ENCODE results near the gene FANCE. TPM values are rescaled to one million over a fixed set of nuclear protein-coding genes. Genes with fewer than 3 reads are reported as not detected.

Gene FANCE
- polyA plus RNA-seq, 1 experiment: 11.7 TPM

- ChIA-PET CTCF (interaction anchor here (0.6 kb wide), 1 partner anchor 9 kb away, joined by 3 read pairs; no protein-coding TSS in a partner anchor), POLR2A (no interaction called here)
- no peak for DNase-seq (ENCODE audit: low read depth)
- no peak for TF ChIP-seq CTCF (IDR thresholded peaks at IDR 0.05; ENCODE audit: insufficient read depth, low read depth, low read length)
- peaks cover 31% of the 10 kb centered on the region for H3K27me3 ChIP-seq (ENCODE audit: control insufficient read depth, insufficient read depth, low read length)
- H3K4me3 ChIP-seq (ENCODE audit: low read depth, low read length): no peak overlapping the region
- H3K36me3 ChIP-seq (ENCODE audit: control insufficient read depth, insufficient read depth, low read length): no peaks in the 10 kb centered on the region
Observed at GRCh38 chr6:35507221-35507620, 55.1 kb downstream of the FANCE start.

- no peak for TF ChIP-seq CTCF (IDR thresholded peaks at IDR 0.05; ENCODE audit: insufficient read depth, low read depth, low read length)
- no peak overlapping the region for H3K4me3 ChIP-seq (ENCODE audit: low read depth, low read length)
- H3K36me3 ChIP-seq (ENCODE audit: control insufficient read depth, insufficient read depth, low read length): no peaks in the 10 kb centered on the region
- ChIA-PET CTCF (interaction anchor here (0.7 kb wide), 1 partner anchor 15 kb away, joined by 3 read pairs; no protein-coding TSS in a partner anchor), POLR2A (no interaction called here)
- DNase-seq (ENCODE audit: low read depth): no peak
- H3K27me3 ChIP-seq (ENCODE audit: control insufficient read depth, insufficient read depth, low read length): peaks cover 31% of the 10 kb centered on the region
Observed at GRCh38 chr6:35508027-35508426, 55.9 kb downstream of the FANCE start.

GRCh38 chr6:35508542-35508941 lies 56.4 kb downstream of the FANCE start:
- POLR2A ChIA-PET: no interaction called here
- CTCF ChIA-PET: no interaction called here
- no peak for TF ChIP-seq CTCF (IDR thresholded peaks at IDR 0.05; ENCODE audit: insufficient read depth, low read depth, low read length)
- Histone ChIP-seq H3K36me3 (ENCODE audit: control insufficient read depth, insufficient read depth, low read length) (no peaks in the 10 kb centered on the region), H3K4me3 (ENCODE audit: low read depth, low read length) (no peak overlapping the region), H3K27me3 (ENCODE audit: control insufficient read depth, insufficient read depth, low read length) (peaks cover 31% of the 10 kb centered on the region)
- no peak for DNase-seq (ENCODE audit: low read depth)

GRCh38 chr6:35510916-35511561 lies 58.9 kb downstream of the FANCE start:
- no peak for DNase-seq (ENCODE audit: low read depth)
- TF ChIP-seq CTCF (IDR thresholded peaks at IDR 0.05; ENCODE audit: insufficient read depth, low read depth, low read length): no peak
- no peak overlapping the region for H3K4me3 ChIP-seq (ENCODE audit: low read depth, low read length)
- POLR2A ChIA-PET: no interaction called here
- CTCF ChIA-PET: interaction anchor here (1.2 kb wide), 1 partner anchor 12 kb away, joined by 3 read pairs; no protein-coding TSS in a partner anchor
- H3K36me3 ChIP-seq (ENCODE audit: control insufficient read depth, insufficient read depth, low read length): no peaks in the 10 kb centered on the region
- peaks cover 28% of the 10 kb centered on the region for H3K27me3 ChIP-seq (ENCODE audit: control insufficient read depth, insufficient read depth, low read length)

- ChIA-PET CTCF (no interaction called here), POLR2A (no interaction called here)
- no peak for DNase-seq (ENCODE audit: low read depth)
- TF ChIP-seq CTCF (IDR thresholded peaks at IDR 0.05; ENCODE audit: insufficient read depth, low read depth, low read length): no peak
- no peak overlapping the region for H3K4me3 ChIP-seq (ENCODE audit: low read depth, low read length)
- H3K27me3 ChIP-seq (ENCODE audit: control insufficient read depth, insufficient read depth, low read length): peaks cover 24% of the 10 kb centered on the region
- no peaks in the 10 kb centered on the region for H3K36me3 ChIP-seq (ENCODE audit: control insufficient read depth, insufficient read depth, low read length)
Observed at GRCh38 chr6:35511562-35511941, 59.4 kb downstream of the FANCE start.

Data from BJ (cell line).